ENCODE data around the gene MRPL44. TPM values are rescaled to one million over a fixed set of nuclear protein-coding genes. Genes with fewer than 3 reads are reported as not detected.

The MRPL44 gene
- total RNA-seq = 31.5 TPM
- polyA plus RNA-seq = 17.6 TPM

DNA sequence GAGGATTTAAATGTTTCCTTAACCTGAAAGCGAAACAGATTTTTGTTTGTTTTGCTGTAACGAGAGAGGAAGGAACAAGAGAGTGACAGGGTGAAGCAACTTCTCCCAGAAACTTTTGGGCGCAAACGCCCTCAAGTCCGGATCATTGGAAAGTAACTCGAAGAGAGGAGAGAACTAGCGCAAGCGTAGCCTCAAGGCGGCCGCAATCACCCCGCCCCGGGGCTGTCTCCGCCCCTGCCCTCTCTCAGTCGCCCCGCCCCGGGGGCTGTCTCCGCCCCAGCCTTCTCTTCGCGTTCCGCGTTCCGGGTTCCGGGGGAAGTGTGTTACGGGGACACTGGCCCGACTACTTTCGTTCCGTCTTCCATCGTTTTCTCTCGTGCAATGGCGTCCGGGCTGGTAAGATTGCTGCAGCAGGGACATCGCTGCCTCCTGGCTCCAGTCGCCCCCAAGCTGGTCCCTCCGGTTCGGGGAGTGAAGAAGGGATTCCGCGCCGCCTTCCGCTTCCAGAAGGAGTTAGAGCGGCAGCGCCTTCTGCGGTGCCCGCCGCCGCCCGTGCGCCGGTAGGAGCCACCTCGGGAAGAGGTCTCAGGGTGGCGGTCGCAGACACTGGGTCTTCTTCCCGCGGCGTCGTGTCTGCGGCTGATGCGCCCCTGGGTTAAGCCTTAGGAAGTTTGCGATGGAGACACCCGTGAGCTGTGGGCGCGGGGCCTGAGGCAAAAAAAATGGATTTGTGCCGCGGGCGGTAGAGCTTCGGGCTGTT, at the start of gene MRPL44:
Gene MRPL44 (plus strand): TSS at position 372 of the 760 bp plus-strand sequence. CDS start 10 bp downstream, at position 382.
- under 1% methylated on average over 65 of the region's 65 CpGs for WGBS
- peak; percentile 91 for DNase-seq (ENCODE audit: extremely low spot score)
- Histone ChIP-seq H3K36me3 (ENCODE audit: insufficient read depth) (no peaks in the 10 kb centered on the region), H3K4me3 (ENCODE audit: low read depth, low read length) (peak within 1 kb of the TSS; percentile 84), H3K27ac (ENCODE audit: low read depth) (peak within 1 kb of the TSS; percentile 61), H3K4me1 (ENCODE audit: insufficient read depth) (peaks cover 2% of the 10 kb centered on the region)

DNA sequence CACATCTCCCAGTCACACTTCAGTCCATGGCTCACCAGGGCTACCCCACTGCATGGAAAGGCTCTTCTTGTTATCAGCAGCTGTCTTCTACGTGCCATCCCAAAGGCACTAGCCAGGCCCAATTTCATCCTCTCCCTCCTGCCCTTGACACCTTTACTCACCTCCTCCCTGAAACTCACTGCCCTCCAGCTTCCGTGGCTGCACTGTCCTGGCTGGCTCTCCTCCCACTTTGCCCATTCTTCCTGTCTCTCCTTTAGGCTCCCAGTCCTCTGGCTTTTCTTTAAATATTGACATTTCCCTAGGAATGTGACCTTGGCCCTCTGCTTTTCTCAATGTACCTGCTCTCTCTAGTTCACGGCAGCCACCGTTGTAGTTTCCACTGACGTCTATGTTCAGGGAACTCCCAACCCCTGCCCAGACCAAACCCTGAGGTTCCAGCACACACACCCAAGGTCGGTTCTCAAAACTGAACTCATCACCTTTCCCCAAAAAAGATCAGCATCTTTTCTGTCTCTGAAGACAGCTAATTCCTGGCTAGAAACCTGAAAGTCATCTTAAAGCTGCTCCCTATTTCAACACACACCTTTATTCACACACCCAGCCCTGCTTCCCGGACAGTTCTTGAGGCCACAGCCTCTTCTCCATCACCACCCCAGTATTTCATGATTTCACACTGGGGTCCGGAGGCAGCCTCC, 48.8 kb upstream of the MRPL44 start:
- WGBS = 86% methylated on average over 8 of the region's 8 CpGs
- H3K4me1 ChIP-seq (ENCODE audit: insufficient read depth) = no peaks in the 10 kb centered on the region
- no peak overlapping the region for H3K4me3 ChIP-seq (ENCODE audit: low read depth, low read length)
- H3K27ac ChIP-seq (ENCODE audit: low read depth) = no peak overlapping the region
- H3K36me3 ChIP-seq (ENCODE audit: insufficient read depth) = no peaks in the 10 kb centered on the region
- DNase-seq (ENCODE audit: extremely low spot score) = no peak

DNA sequence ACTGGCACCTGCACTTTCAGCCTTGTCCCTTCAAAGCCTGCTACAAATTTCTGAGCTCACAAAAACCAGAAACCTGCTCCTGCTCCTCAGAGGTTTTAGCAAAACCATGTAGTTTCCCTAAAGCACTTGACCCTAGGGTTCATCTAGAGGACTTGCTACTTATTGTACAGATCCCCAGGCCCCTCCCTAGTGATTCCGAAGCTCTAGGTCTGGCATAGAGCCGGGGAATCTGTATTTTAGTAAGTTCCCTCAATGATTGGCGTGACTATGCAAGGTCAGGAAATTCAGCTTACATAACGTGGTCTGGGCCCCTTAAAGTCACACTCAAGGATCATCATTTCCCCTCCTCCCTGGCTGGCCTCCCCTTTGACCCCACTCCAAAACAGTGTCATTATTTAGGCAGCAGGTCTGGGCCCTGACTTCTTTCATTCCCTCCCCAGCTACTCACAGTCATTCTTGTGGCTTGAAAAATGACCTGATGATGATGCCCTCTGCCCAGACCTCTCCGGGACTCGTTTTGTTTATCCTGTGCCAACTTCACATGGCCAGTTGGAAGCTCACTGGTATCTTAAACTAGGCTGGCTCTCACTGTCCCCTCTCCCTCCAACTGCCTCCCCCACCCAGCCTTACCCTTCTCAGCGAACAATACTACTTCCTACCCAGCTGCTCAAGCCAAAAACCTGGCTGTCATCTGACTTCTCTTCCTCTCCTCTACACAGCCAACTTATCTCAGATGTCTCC, 48.1 kb upstream of the MRPL44 start:
- WGBS = 76% methylated on average over 7 of the region's 7 CpGs
- H3K36me3 ChIP-seq (ENCODE audit: insufficient read depth) = no peaks in the 10 kb centered on the region
- H3K4me3 ChIP-seq (ENCODE audit: low read depth, low read length) = no peak overlapping the region

DNA sequence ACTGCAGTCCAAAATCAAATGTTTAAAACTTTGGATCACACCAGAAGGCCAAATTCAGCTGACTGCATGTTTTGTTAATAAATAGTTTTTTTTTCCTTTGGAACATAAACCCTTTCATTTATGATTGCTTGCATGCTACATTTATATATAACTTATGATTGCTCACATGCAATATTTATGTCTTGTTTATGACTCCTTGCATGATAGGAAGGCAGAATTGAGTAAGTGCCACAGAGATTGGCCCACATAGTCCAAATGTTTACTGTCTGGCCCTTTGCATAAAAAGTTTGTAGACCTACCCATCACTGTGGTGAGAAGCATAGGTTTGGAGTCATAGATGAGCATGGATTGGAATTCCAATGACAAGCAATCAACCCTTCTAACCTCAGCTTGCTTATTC, 42.9 kb upstream of the MRPL44 start:
- Histone ChIP-seq H3K4me1 (ENCODE audit: insufficient read depth) (peaks cover 1% of the 10 kb centered on the region), H3K27ac (ENCODE audit: low read depth) (no peak overlapping the region), H3K4me3 (ENCODE audit: low read depth, low read length) (no peak overlapping the region), H3K36me3 (ENCODE audit: insufficient read depth) (no peaks in the 10 kb centered on the region)
- DNase-seq (ENCODE audit: extremely low spot score) = no peak

More for the DNA sequence above, 48.1 kb upstream of the MRPL44 start:
- Histone ChIP-seq H3K27ac (ENCODE audit: low read depth) (no peak overlapping the region), H3K4me1 (ENCODE audit: insufficient read depth) (no peaks in the 10 kb centered on the region)
- no peak for DNase-seq (ENCODE audit: extremely low spot score)

DNA sequence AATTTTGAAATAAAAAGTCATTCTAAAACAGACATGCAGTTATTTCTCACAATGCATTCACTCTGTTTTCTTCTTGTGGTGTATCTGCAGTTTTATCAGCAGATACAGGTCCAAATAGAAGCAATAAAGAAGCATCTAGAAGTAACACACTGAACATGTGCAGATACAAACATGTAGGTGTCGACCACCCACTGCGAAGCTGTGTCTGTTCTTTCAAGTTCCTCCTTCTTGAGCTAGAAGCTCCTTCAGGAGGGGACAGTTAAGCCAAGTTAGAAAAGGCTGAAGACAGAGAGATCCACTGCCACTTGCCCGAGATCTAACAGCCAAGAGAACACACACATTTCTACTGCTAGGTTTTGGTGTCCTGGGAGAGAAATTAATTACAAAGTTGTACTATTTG, 42.2 kb upstream of the MRPL44 start:
- no peak overlapping the region for H3K27ac ChIP-seq (ENCODE audit: low read depth)
- 88% methylated on average over 3 of the region's 3 CpGs for WGBS
- H3K4me1 ChIP-seq (ENCODE audit: insufficient read depth) = peaks cover 1% of the 10 kb centered on the region
- no peaks in the 10 kb centered on the region for H3K36me3 ChIP-seq (ENCODE audit: insufficient read depth)
- DNase-seq (ENCODE audit: extremely low spot score) = no peak
- H3K4me3 ChIP-seq (ENCODE audit: low read depth, low read length) = no peak overlapping the region

DNA sequence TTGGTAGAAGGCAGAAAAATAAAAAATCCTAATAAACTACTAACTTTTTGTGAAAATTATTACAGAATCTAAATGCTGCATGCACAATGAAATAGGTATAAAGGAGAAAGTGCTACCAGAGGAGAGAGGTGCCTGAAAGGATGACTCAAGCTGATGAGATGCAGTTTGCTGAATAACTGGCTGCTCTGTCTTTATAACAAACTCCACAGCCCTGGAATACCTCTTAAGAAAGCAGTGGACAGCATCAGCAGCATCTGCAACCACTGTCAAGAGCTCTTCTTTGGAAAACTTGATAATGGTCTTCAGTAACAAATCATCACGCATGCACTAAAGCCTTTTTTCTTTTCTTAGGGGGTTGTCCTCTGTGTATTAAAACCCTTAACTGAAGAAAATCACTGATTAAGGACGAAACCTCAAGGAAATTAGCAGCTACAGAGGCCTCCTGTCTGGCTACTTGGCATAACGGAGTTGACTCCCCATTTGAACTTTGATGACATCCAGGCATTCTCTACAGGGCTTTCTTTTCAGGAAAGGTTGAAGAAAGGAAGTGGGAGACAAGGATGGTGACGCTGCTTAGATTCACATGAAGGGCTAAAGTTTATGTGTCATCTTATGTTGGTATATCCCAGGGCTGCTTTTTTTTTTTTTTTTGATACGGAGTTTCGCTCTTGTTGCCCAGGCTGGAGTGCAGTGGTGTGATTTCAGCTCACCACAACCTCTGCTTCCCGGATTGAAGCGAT, 40.9 kb upstream of the MRPL44 start:
- Histone ChIP-seq H3K27ac (ENCODE audit: low read depth) (no peak overlapping the region), H3K4me1 (ENCODE audit: insufficient read depth) (peaks cover 1% of the 10 kb centered on the region), H3K4me3 (ENCODE audit: low read depth, low read length) (no peak overlapping the region), H3K36me3 (ENCODE audit: insufficient read depth) (no peaks in the 10 kb centered on the region)
- 90% methylated on average over 8 of the region's 8 CpGs for WGBS
- no peak for DNase-seq (ENCODE audit: extremely low spot score)

DNA sequence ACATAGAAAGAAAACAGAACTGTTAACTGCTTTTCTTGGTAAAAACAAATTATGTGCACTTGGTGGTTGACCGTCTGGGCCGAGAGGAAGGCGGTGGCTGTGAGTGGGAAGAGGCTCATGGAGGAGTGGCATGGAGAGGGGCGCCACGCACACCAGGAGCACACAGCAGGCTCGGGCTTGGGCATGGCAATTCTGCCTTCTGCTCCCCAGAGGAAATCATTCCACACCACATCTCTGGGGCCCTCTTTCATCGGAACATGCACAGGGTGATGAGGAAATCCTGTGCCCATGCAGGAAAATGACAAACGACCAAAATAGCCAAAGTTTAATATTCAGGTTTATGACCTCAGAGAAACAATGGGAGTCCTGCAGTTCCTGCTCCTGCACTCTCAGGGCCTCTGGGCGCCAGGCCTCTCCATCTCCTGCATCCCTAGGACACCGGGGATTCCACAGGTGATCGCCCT, 38.6 kb upstream of the MRPL44 start:
- DNase-seq (ENCODE audit: extremely low spot score) = no peak
- Histone ChIP-seq H3K27ac (ENCODE audit: low read depth) (no peak overlapping the region), H3K4me3 (ENCODE audit: low read depth, low read length) (no peak overlapping the region), H3K36me3 (ENCODE audit: insufficient read depth) (no peaks in the 10 kb centered on the region), H3K4me1 (ENCODE audit: insufficient read depth) (peaks cover 1% of the 10 kb centered on the region)
- WGBS = 88% methylated on average over 11 of the region's 11 CpGs

DNA sequence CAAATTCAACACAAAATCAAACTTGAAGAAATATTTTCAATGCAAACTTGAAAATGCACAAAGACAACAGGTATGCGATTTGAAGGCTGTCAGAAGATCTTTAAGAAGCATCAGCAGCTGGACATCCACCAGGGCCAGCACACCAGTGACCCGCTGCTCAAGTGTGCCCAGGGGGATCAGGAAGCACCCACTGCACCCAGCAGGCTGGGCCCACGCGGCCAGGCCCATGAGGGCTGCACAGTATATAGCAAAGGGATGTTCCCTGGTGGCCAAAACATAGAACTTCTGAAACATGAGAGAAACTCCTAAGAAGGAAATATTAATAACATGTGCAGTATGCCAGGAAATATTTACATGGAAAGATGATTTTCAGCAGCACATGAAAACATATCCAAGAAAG, 37.2 kb upstream of the MRPL44 start:
- 95% methylated on average over 4 of the region's 4 CpGs for WGBS
- DNase-seq (ENCODE audit: extremely low spot score) = no peak
- Histone ChIP-seq H3K4me3 (ENCODE audit: low read depth, low read length) (no peak overlapping the region), H3K4me1 (ENCODE audit: insufficient read depth) (peaks cover 1% of the 10 kb centered on the region), H3K27ac (ENCODE audit: low read depth) (no peak overlapping the region), H3K36me3 (ENCODE audit: insufficient read depth) (peaks cover 1% of the 10 kb centered on the region)

DNA sequence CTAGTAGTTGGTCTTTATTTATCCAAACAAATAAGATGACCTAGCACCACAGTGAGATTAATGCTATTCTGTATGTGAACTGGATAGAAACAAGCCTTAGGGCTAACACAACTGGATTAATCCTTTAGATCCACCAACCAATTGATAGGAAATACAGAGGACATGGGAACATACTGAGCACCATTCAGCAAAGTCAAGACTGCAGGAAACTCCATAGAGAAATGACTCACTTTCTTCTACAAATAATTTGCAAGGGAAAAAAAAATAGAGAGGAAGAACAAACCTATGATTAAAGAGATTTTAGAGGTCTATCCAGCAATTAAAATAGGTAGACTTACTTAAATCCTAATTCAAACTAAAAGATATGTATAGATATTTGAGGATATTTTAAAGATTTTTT, 36.1 kb upstream of the MRPL44 start:
- Histone ChIP-seq H3K4me1 (ENCODE audit: insufficient read depth) (peaks cover 1% of the 10 kb centered on the region), H3K27ac (ENCODE audit: low read depth) (no peak overlapping the region), H3K4me3 (ENCODE audit: low read depth, low read length) (no peak overlapping the region), H3K36me3 (ENCODE audit: insufficient read depth) (peaks cover 1% of the 10 kb centered on the region)
- no peak for DNase-seq (ENCODE audit: extremely low spot score)

DNA sequence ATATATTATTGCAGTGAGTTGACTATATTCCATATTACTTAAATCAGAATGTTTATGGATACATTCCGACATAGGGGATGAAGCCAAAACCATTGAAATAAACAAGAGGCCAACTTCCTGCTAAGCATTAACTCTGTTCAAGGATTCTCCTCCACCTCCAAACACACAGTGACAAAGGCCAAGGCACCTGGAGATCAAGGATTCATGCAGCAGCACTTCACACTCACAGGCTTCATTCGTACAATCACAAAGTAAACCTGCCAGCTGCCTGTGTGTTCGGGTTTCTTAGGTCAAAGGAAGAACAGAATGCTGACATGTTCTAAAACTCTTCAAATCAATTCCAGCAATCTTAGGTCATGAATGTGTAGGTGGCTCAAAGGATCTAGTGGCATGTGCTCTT, 35.0 kb upstream of the MRPL44 start:
- DNase-seq (ENCODE audit: extremely low spot score) = no peak
- 66% methylated on average over 3 of the region's 3 CpGs for WGBS
- peaks cover 1% of the 10 kb centered on the region for H3K4me1 ChIP-seq (ENCODE audit: insufficient read depth)
- peaks cover 1% of the 10 kb centered on the region for H3K36me3 ChIP-seq (ENCODE audit: insufficient read depth)
- no peak overlapping the region for H3K4me3 ChIP-seq (ENCODE audit: low read depth, low read length)
- no peak overlapping the region for H3K27ac ChIP-seq (ENCODE audit: low read depth)

DNA sequence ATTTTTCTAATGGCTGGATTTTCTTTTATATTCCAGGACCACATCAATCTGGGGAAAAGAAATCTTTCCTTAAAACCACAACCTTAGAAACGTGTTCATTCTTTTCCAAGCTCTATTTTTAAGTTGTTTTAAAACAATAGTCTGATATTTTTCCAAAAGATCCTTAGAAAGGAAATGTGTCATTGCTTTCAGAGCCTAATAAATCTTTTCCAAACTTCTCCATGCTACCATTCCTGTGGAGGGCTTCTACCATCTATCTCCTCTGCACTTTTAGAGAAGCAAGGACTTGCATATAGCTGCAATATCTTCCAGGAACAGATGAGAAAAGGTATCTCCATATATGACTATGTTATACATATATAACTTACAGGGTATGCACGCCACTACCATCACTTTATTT, 33.3 kb upstream of the MRPL44 start:
- Histone ChIP-seq H3K27ac (ENCODE audit: low read depth) (no peak overlapping the region), H3K4me1 (ENCODE audit: insufficient read depth) (no peaks in the 10 kb centered on the region), H3K4me3 (ENCODE audit: low read depth, low read length) (no peak overlapping the region), H3K36me3 (ENCODE audit: insufficient read depth) (peaks cover 1% of the 10 kb centered on the region)
- DNase-seq (ENCODE audit: extremely low spot score) = no peak
- 71% methylated on average over 2 of the region's 2 CpGs for WGBS

DNA sequence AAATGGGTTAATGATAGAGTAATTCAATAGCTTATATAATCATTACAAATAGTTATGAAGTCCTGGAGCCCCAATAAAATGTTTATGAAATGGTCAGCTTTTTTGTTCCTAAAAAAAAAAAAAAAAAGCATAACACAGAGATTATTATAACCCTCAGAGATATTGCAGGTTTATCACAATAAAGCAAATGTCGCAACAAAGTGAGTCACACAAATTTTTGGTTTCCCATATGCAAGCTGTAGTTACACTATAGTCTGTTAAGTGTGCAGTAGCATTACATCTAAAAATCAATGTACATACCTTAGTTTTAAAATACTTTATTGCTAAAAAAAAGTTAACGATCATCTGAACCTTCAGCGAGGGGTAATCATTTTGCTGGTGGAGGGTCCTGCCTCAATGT, 32.2 kb upstream of the MRPL44 start:
- H3K4me3 ChIP-seq (ENCODE audit: low read depth, low read length) = no peak overlapping the region
- 96% methylated on average over 3 of the region's 3 CpGs for WGBS
- H3K27ac ChIP-seq (ENCODE audit: low read depth) = no peak overlapping the region
- H3K4me1 ChIP-seq (ENCODE audit: insufficient read depth) = peaks cover 2% of the 10 kb centered on the region
- DNase-seq (ENCODE audit: extremely low spot score) = no peak
- peaks cover 1% of the 10 kb centered on the region for H3K36me3 ChIP-seq (ENCODE audit: insufficient read depth)
